Measurements from ENCODE around the gene VEZT.

VEZT gene

GRCh38 chr12:95218150-95219133, 835 bp downstream of the VEZT start:
- Histone ChIP-seq H3K4me3 (IDR thresholded peaks at IDR 0.05; ENCODE audit: insufficient read depth, low read depth, low read length) (peak overlapping the region; percentile 24), H3K9ac (peak overlapping the region; percentile 88), H2AFZ (ENCODE audit: low read depth) (peak overlapping the region; percentile 81), H4K20me1 (ENCODE audit: insufficient read depth) (no peaks in the 10 kb centered on the region), H3K27me3 (ENCODE audit: insufficient read depth, low read depth) (no peaks in the 10 kb centered on the region), H3K27ac (peak overlapping the region; percentile 79), H3K36me3 (ENCODE audit: insufficient read depth) (no peaks in the 10 kb centered on the region), H3K4me1 (ENCODE audit: low read depth, poor library complexity, severe bottlenecking) (peaks cover 29% of the 10 kb centered on the region), H3K79me2 (ENCODE audit: insufficient read depth, low read depth) (peaks cover 57% of the 10 kb centered on the region), H3K4me2 (peak overlapping the region; percentile 58)
- TF ChIP-seq, protein P1, sequence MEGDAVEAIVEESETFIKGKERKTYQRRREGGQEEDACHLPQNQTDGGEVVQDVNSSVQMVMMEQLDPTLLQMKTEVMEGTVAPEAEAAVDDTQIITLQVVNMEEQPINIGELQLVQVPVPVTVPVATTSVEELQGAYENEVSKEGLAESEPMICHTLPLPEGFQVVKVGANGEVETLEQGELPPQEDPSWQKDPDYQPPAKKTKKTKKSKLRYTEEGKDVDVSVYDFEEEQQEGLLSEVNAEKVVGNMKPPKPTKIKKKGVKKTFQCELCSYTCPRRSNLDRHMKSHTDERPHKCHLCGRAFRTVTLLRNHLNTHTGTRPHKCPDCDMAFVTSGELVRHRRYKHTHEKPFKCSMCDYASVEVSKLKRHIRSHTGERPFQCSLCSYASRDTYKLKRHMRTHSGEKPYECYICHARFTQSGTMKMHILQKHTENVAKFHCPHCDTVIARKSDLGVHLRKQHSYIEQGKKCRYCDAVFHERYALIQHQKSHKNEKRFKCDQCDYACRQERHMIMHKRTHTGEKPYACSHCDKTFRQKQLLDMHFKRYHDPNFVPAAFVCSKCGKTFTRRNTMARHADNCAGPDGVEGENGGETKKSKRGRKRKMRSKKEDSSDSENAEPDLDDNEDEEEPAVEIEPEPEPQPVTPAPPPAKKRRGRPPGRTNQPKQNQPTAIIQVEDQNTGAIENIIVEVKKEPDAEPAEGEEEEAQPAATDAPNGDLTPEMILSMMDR (conservative IDR thresholded peaks at IDR 0.05; ENCODE audit: low read depth, low read length) = no peak

GRCh38 chr12:95220190-95220589, 2.6 kb downstream of the VEZT start:
- Histone ChIP-seq H3K9ac (no peak overlapping the region), H3K4me2 (peak overlapping the region; percentile 58; the same call in 1 of the 2 replicates), H4K20me1 (ENCODE audit: insufficient read depth) (no peaks in the 10 kb centered on the region), H3K27ac (no peak overlapping the region), H2AFZ (ENCODE audit: low read depth) (no peak overlapping the region), H3K27me3 (ENCODE audit: insufficient read depth, low read depth) (no peaks in the 10 kb centered on the region), H3K4me3 (IDR thresholded peaks at IDR 0.05; ENCODE audit: insufficient read depth, low read depth, low read length) (no peak overlapping the region), H3K36me3 (ENCODE audit: insufficient read depth) (no peaks in the 10 kb centered on the region), H3K79me2 (ENCODE audit: insufficient read depth, low read depth) (peaks cover 73% of the 10 kb centered on the region), H3K4me1 (ENCODE audit: low read depth, poor library complexity, severe bottlenecking) (peaks cover 43% of the 10 kb centered on the region)
- TF ChIP-seq, protein P1 (conservative IDR thresholded peaks at IDR 0.05; ENCODE audit: low read depth, low read length) = no peak

DNA sequence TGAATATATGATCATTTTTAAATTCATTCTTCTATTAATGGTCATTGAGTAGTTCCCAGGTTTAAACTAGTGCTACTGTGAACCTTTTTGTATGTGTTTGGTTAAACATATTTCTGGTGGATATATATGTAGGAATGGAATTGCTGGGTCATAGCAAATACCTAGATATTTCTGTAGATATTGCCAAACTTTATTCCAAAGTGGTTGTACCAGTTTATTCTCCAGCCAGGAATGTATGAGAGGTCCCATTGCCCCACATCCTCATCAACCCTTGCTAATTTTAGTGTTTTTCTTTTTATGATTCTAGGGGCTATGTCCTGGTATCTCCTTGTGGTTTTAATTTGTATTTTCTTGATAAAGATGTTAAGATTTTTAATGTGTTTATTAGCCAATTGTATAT, 3.1 kb downstream of the VEZT start:
- Histone ChIP-seq H4K20me1 (ENCODE audit: insufficient read depth) (no peaks in the 10 kb centered on the region), H3K9ac (no peak overlapping the region), H2AFZ (ENCODE audit: low read depth) (no peak overlapping the region), H3K27me3 (ENCODE audit: insufficient read depth, low read depth) (no peaks in the 10 kb centered on the region), H3K79me2 (ENCODE audit: insufficient read depth, low read depth) (peaks cover 73% of the 10 kb centered on the region), H3K4me1 (ENCODE audit: low read depth, poor library complexity, severe bottlenecking) (peaks cover 41% of the 10 kb centered on the region), H3K4me2 (no peak overlapping the region), H3K36me3 (ENCODE audit: insufficient read depth) (no peaks in the 10 kb centered on the region), H3K4me3 (IDR thresholded peaks at IDR 0.05; ENCODE audit: insufficient read depth, low read depth, low read length) (no peak overlapping the region), H3K27ac (no peak overlapping the region)
- TF ChIP-seq, protein P1 (conservative IDR thresholded peaks at IDR 0.05; ENCODE audit: low read depth, low read length) = no peak

GRCh38 chr12:95224202-95225170, 6.9 kb downstream of the VEZT start:
- Histone ChIP-seq H3K27me3 (ENCODE audit: insufficient read depth, low read depth) (no peaks in the 10 kb centered on the region), H3K9ac (no peak overlapping the region), H3K79me2 (ENCODE audit: insufficient read depth, low read depth) (peaks cover 77% of the 10 kb centered on the region), H3K36me3 (ENCODE audit: insufficient read depth) (no peaks in the 10 kb centered on the region), H3K4me1 (ENCODE audit: low read depth, poor library complexity, severe bottlenecking) (peaks cover 28% of the 10 kb centered on the region), H2AFZ (ENCODE audit: low read depth) (no peak overlapping the region), H3K4me3 (IDR thresholded peaks at IDR 0.05; ENCODE audit: insufficient read depth, low read depth, low read length) (no peak overlapping the region), H4K20me1 (ENCODE audit: insufficient read depth) (no peaks in the 10 kb centered on the region), H3K4me2 (no peak overlapping the region), H3K27ac (no peak overlapping the region)
- TF ChIP-seq, protein P1 (conservative IDR thresholded peaks at IDR 0.05; ENCODE audit: low read depth, low read length) = no peak
